HG02623 (cell line): Measurements from ENCODE around the gene AKAP13.

Source experiments
- ATAC-seq: cut with Tn5 transposase; IDR thresholded peaks from one replicate; pipeline ENCODE4 v1.9.1; 2021; ENCODE audit warnings: moderate library complexity; ENCODE audit not compliant: unreplicated experiment

The AKAP13 gene

DNA sequence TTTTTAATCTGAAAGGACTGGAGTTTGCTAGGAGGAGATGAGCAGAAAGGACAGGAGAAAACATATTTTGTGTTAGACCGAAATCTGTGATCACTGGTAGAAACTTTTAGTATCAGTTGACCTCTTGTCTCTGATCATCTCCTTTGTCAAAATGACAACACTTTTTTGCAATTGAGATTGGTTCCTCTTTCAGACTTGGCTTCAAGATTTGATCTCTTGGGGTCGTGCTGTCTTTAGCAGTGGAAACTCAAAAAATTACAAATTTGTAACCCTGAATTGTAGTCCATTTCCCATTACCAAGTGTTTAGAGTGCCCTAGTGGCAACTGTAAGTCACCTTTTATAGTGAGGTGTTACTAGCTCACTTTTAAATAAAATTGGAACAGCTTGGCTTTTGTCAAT is 306.9 kb downstream of the AKAP13 start:
- ATAC-seq, result no peak

DNA sequence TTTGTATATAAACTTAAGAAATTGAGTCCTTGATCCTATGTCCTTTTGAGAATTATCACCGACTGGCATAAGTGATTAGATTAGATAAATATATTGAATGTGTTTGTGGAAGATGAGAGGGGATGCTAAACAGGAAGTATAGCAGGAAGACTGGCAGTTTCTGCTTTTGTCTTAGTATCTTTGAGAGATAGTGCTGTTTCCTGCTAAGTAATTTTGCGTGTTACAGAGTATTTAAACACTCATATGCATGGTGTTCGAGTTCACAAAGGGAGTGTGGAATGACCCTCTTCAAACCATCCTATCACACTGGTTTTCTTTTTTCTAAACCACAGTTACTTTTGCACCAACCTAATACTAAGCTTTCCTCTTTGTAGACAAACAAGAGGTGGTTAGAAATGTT is 308.3 kb downstream of the AKAP13 start:
- no peak for ATAC-seq

GRCh38 chr15:85689729-85690128 is 309.3 kb downstream of the AKAP13 start:
- peak; percentile 35 for ATAC-seq

- peak; percentile 43 for ATAC-seq
Measured at GRCh38 chr15:85690561-85691231, 310.3 kb downstream of the AKAP13 start.

DNA sequence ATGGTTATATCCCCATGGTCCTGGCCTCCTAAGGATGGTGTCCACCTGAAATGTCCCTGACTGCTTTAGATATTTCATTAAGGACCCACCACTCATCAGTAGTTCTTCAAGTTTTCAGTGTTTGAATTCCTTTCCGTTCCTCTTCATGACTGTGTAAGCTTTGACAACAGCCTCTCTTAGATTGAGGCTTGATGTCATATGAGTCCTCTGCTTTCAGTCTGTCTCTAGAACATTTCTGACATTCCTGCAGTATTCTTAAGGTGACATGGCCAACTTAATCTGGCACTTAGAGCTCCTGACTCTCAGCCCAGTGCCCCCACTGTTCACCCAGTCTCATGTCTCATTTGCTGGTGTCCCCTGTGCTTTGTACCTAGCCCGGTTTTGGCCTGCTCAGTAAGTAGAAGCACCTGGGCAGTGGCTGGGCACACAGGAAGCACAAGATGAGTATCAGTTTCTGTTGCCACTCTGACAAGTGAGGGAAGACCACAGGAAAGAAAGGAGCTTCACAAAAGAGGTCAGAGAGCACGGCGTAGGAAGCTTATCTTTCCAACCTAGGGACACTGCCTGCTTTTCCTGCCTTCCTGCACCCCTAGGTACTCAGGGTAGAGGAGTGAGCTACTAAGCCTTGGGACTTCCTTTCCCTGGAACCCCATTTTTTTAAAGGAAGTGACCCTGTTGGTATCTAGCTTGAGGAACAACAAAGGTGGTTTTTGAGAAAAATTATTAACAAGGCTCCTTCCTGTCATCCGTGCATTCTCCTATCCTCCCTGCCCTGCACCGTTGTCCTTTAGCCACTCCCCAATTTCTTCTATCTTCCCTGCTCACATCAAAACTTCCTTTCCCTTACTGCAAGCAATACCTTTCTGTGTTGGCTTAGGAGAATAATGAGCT is 311.2 kb downstream of the AKAP13 start:
- peak; percentile 32 for ATAC-seq

GRCh38 chr15:85692321-85692720 is 311.9 kb downstream of the AKAP13 start:
- no peak for ATAC-seq

- peak; percentile 30 for ATAC-seq
Measured at GRCh38 chr15:85692873-85693272, 312.5 kb downstream of the AKAP13 start.

DNA sequence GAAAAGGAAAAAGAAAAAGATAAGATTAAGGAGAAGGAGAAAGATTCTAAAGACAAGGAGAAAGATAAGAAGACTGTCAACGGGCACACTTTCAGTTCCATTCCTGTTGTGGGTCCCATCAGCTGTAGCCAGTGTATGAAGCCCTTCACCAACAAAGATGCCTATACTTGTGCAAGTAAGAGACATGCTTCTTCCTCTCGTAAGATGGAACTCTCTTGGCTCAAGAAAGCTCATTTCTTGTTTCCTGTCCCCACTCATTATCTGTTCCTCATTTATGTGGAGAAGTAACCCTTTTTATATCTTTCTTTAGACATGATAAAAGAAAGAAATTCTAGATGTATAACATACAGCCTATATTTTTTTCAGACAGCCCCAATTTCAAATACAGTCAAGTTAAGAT is 312.9 kb downstream of the AKAP13 start:
- no peak for ATAC-seq

DNA sequence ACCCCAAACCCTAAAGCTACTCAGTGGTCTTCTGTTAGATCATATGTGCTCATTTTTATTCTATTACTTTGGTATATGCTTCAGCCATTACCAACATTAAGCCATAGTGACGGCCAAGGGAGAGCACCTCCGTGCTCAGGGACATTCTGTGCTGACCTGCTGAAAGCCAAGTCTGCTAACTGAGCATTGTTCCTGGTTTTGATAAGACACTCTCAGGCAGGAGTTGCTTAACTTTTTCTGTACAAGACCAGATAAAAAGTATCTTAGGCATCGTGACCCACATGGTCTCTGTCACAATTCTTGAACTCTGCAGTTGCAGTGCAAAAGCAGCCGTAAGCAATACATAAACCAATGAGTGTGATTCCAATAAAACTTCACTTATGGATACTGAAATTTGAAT is 313.7 kb downstream of the AKAP13 start:
- ATAC-seq, result no peak

DNA sequence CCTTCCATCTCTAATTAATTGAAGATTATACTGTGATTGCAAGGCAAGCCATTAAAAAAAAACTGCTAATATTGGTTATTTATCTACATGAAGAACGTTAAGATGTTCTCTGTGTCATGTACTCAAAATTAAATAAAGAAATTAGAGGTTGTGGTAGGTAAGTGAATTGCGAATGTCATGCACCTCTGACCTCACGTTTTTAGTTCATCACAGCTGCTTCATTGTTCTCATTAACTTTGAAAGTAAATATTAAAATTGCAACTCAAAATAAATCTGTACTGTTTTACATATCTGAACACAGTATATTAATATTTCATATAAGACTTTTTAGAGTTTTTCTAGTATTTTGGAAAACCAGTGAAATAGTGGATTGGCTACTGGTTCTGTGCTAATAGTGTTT is 320.4 kb downstream of the AKAP13 start:
- ATAC-seq, result no peak

DNA sequence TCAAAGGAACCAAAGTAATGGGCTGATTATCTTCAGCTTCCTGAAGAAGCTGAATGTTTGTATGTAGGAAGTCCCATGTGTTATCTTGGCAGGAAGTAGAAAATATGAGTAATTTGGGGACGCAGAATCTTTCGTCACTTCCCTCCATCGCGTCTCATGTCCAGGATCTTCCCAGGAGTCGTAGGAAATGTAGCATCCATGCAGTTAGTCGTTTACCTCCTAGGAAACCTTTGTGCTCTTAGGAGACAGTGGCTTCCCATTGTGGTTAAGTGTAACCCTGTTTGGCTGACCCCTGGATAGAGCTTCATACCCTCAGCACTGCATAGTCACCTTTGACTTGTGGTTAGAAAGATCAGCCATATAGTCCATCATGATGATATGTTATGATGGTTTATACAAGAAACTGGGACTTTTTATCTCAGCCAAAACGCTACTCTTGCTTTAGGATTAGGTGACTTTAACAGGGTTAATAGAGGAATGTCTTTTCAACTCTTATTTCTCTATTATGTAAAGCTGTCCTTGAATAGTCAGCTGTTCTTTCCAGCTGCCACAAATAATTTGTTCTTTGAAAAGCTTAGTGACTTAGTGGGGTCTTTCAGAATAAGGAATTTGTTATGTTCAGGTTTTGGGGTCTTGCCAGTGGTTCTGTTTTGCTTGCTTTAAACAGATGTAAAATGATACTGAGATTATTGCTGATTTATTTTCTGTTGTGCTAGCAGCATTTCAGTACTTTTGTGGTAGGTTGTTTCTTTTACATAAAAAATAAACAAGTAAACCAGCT is 322.1 kb downstream of the AKAP13 start:
- no peak for ATAC-seq

DNA sequence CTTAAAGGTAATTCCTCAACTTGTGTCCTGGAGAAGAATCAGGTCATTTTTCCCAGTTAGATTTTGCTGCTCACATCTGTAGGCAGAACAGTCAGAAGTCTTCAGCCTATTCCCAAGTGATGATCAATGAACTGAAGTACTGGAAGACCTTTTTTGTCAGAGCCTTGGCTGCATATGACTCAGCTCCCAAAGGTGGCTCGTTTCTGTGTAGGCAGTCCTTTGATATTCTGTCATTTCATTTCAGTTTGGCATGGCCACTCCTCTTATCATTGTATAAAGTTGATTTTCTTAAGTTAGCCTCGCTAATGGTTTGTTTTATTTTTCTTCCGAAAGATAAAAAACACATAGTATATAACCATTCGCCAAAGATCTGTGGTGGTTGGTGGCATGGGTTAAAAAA is 323.7 kb downstream of the AKAP13 start:
- no peak for ATAC-seq

- no peak for ATAC-seq
Measured at GRCh38 chr15:85704720-85705429, 324.5 kb downstream of the AKAP13 start.

GRCh38 chr15:85706779-85707518 is 326.5 kb downstream of the AKAP13 start:
- no peak for ATAC-seq

- no peak for ATAC-seq
Measured at GRCh38 chr15:85707519-85708338, 327.3 kb downstream of the AKAP13 start.

DNA sequence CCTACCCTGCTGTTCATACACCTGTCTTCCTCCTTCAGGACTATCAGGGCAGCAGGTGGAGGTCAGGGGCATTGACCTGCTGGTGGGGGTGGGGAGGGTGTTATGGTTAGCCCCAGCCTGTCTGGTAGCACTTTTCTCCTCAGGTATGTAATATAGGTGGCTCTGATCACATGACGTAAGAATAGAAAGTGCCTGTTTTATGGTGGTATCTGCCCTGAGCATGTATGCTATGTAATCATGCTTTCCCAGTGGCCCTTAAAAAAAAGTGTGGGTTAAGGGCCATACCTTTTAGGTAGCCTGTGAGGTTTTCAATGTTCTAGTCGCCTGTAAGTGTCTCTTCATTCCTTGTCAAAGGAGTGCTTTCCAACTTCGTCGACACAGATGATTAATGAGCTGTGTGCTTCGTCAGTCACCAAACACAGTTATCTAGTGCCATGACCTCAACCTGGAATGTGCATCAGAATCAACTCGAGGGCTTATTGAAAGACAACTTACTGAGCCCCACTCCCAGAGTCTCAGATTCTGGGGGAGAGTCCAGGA is 328.1 kb downstream of the AKAP13 start:
- ATAC-seq, result no peak

- no peak for ATAC-seq
Measured at GRCh38 chr15:85709250-85709649, 328.8 kb downstream of the AKAP13 start.

DNA sequence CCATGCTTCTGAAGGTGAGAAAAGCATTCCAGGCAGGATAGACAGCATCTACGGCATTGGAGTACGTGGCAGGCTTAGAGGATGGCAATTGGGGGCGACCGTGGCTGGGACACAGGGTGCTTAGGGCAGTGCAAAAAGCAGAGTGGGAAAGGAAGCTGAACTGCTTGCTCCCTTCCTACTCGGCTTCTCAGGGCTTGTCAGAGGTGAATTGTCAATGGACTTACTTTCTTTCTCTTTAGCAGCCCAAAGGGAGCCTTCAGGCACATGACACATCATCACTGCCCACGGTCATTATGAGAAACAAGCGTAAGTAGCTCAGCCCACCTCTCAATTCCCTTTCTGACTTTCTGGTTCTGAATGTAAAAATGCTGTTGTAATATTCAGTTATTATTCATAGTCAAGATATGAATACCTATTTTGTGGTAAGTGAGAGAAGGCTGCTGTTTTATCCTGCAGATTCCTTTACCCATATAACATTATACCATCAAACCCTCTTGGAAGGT is 330.0 kb downstream of the AKAP13 start:
- peak; percentile 47 for ATAC-seq
